SK-N-SH treated with all-trans-retinoic acid at 6 μM for 48 hours (cell line): ENCODE measurements around the gene THAP7.

Source experiments
- BACH2 ChIP-seq: fragments of 250-450 bp; sonication (Bioruptor Pico); IDR thresholded peaks from 2 replicates; pipeline ENCODE4 v1.9.0; 2021; ENCODE audit warnings: mild to moderate bottlenecking, borderline replicate concordance
- POU6F1 ChIP-seq: fragments of 250-450 bp; sonication (Bioruptor Pico); IDR thresholded peaks from 2 replicates; pipeline ENCODE4 v1.8.0; 2021; ENCODE audit warnings: low read depth, mild to moderate bottlenecking, moderate library complexity, borderline replicate concordance
- ZFP30 ChIP-seq: fragments of 450-650 bp; formaldehyde crosslinking; IDR thresholded peaks from 2 replicates; pipeline ENCODE4 v1.5.0; 2022; ENCODE audit warnings: mild to moderate bottlenecking, moderate library complexity
- ZNF8 ChIP-seq: fragments of 450-650 bp; formaldehyde crosslinking; IDR thresholded peaks from 2 replicates; pipeline ENCODE4 v1.5.0; 2020; ENCODE audit warnings: mild to moderate bottlenecking, moderate library complexity
- TF ChIP-seq, protein P1 (sequence below): fragments of 250-450 bp; sonication (Bioruptor Pico); IDR thresholded peaks from 2 replicates; pipeline ENCODE4 v1.8.0; 2020; ENCODE audit warnings: mild to moderate bottlenecking, moderate library complexity, borderline replicate concordance

DNA sequence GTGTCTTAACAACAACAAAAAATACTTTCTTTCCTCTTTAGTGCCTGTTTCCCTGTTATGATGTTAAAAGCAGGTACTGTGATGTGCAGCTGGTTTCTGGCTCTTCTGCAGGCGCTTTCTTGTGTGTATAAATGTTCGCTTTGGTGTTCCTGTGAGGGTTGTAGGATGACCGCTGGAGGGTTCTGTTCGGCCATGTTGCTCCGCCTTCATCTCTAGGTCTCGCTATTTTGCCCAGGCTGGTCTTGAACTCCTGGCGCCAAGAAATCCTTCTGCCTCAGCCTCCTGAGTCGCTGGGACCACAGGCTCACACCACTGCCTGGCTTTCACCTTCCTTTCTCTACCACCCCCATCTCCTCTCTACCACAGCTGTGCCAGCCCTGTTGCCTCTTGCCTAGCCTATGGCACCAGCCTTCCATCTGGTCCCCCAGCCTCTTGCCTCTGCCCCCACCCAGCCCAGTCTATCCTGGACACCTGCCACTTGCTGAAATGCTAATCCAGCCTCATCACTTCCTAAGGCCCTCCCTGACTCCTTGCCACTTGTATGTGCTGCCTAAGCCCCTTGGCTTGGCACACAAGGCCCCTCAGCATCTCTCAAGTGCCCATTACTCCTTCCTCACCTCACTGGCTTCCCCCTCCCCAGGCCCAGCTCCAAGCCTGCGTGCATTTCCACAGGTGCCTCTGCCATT, 49.4 kb upstream of the THAP7 start:
- no peak for TF ChIP-seq ZFP30 (CRISPR knock-in tag)
- TF ChIP-seq BACH2 (CRISPR knock-in tag), result no peak
- TF ChIP-seq, protein P1, sequence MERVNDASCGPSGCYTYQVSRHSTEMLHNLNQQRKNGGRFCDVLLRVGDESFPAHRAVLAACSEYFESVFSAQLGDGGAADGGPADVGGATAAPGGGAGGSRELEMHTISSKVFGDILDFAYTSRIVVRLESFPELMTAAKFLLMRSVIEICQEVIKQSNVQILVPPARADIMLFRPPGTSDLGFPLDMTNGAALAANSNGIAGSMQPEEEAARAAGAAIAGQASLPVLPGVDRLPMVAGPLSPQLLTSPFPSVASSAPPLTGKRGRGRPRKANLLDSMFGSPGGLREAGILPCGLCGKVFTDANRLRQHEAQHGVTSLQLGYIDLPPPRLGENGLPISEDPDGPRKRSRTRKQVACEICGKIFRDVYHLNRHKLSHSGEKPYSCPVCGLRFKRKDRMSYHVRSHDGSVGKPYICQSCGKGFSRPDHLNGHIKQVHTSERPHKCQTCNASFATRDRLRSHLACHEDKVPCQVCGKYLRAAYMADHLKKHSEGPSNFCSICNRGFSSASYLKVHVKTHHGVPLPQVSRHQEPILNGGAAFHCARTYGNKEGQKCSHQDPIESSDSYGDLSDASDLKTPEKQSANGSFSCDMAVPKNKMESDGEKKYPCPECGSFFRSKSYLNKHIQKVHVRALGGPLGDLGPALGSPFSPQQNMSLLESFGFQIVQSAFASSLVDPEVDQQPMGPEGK (CRISPR knock-in tag), result no peak
- TF ChIP-seq POU6F1 (CRISPR knock-in tag), result no peak
- TF ChIP-seq ZNF8 (CRISPR knock-in tag), result no peak
